ENCODE data around the gene ZNF850.
"Not testable (repeated sequence)": the region's sequence is repeated elsewhere in the genome, so short reads cannot be mapped to it uniquely, and the experiment has no call there.

ZNF850 gene

DNA sequence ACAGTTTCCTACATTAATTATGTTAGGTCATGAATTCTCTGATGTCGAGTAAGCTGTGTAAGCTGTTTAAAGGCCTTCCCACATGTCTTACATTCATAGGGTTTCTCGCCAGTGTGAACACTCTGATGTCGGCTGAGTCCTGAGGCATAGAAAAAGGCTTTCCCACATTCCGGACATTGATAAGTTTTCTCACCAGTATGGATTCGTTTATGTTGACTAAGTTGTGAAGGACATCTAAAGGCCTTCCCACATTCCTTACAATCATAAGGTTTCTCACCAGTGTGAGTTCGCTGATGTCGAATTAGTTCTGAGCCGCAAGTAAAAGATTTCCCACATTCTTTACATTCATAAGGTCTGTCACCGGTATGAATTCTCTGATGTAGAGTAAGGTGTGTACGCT is 24.9 kb downstream of the ZNF850 start:
- Mint-ChIP-seq H3K27ac (no peak overlapping the region), H3K9me3 (peaks cover 26% of the 10 kb centered on the region), H3K36me3 (peaks cover 41% of the 10 kb centered on the region), H3K4me1 (no peaks in the 10 kb centered on the region), H3K4me3 (no peak overlapping the region)
- DNase-seq (ENCODE audit: low spot score in 2 of 2) (no peak), ATAC-seq (no peak)

DNA sequence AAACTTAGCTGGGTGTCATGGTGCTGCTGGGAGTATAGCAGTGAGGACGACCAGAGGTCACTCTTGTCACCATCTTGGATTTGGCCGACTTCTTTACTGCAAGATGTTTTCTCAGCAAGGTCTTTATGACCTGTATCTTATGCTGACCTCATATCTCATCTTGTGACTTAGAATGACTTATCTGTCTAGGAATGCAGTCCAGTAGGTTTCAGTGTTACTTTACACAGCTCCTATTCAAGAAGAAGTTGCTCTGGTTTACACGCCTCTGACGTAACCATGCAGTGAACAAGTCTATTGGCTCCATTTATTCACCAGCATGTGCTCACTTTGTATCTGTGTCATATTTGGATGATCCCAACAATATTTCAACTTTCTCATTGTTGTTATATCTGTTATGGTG is 26.7 kb downstream of the ZNF850 start:
- Mint-ChIP-seq H3K4me3 (no peak overlapping the region), H3K36me3 (peaks cover 26% of the 10 kb centered on the region), H3K9me3 (peaks cover 23% of the 10 kb centered on the region), H3K27ac (no peak overlapping the region), H3K4me1 (no peaks in the 10 kb centered on the region)
- DNase-seq (ENCODE audit: low spot score in 2 of 2) = no peak
- ATAC-seq = no peak

DNA sequence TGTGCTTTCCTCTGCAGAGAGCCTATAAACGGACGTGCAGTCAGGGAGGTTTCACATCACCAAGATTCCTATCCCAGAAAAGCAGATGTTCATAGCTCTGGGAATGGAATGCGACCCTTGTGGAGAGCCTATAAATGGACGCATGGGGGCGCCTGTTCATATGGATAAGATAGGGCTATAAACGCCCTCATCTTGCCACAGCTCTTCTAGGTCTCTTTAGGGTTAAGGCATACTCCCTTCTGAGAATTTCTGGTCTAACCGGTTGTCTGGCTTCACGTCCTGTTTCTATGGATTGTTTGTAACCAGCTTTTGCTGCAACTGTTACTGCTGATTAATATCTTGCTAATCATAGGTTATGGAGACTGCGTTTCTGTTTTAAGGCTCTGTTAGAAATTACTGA is 36.4 kb downstream of the ZNF850 start:
- H3K4me1 Mint-ChIP-seq, H3K36me3 Mint-ChIP-seq: not testable (repeated sequence)

DNA sequence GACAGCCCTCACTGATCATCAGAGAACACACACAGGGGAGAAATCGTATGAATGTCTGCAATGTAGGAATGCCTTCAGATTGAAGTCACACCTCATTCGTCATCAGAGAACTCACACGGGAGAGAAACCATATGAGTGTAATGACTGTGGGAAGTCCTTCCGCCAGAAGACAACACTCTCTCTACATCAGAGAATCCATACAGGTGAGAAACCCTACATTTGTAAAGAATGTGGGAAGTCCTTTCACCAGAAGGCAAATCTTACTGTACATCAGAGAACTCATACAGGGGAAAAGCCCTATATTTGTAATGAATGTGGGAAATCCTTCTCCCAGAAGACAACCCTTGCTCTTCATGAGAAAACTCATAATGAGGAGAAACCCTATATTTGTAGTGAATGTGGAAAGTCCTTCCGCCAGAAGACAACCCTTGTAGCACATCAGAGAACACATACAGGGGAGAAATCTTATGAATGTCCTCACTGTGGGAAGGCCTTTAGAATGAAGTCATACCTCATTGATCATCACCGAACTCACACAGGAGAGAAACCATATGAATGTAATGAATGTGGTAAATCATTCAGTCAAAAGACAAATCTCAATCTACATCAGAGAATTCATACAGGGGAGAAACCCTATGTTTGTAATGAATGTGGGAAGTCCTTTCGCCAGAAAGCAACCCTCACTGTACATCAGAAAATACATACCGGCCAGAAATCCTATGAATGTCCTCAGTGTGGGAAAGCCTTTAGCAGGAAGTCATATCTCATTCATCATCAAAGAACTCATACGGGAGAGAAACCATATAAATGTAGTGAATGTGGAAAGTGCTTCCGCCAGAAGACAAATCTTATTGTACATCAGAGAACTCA is 52.7 kb downstream of the ZNF850 start:
- ATAC-seq (no peak), DNase-seq (ENCODE audit: low spot score in 2 of 2) (no peak)
- Mint-ChIP-seq H3K4me1 (no peaks in the 10 kb centered on the region), H3K36me3 (peaks cover 64% of the 10 kb centered on the region), H3K27ac (no peak overlapping the region), H3K4me3 (no peak overlapping the region), H3K9me3 (peaks cover 38% of the 10 kb centered on the region)

More for the DNA sequence above, 36.4 kb downstream of the ZNF850 start:
- not testable (repeated sequence) for ATAC-seq; H3K4me3 Mint-ChIP-seq; H3K27ac Mint-ChIP-seq; DNase-seq (ENCODE audit: low spot score in 2 of 2)
- H3K9me3 Mint-ChIP-seq = peaks cover 62% of the 10 kb centered on the region

DNA sequence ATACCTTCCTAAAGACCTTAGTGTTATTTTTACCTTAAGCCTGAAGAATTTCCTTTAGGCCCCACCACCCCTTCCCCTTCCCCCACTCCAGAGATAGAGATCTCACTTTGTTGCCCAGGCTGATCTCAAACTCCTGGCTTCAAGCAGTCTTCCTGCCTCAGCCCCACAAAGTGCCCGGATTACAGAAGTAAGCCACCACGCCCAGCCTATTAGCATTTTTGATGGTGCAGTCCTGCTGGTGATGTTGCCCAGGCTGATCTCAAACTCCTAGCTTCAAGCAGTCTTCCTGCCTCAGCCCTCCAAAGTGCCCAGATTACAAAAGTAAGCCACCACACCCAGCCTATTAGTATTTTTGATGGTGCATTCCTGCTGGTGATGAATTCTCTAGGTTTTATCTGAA is 63.2 kb downstream of the ZNF850 start:
- Mint-ChIP-seq H3K27ac (no peak overlapping the region), H3K9me3 (peaks cover 32% of the 10 kb centered on the region), H3K36me3 (peaks cover 53% of the 10 kb centered on the region), H3K4me1 (no peaks in the 10 kb centered on the region), H3K4me3 (no peak overlapping the region)
- ATAC-seq (no peak), DNase-seq (ENCODE audit: low spot score in 2 of 2) (no peak)

DNA sequence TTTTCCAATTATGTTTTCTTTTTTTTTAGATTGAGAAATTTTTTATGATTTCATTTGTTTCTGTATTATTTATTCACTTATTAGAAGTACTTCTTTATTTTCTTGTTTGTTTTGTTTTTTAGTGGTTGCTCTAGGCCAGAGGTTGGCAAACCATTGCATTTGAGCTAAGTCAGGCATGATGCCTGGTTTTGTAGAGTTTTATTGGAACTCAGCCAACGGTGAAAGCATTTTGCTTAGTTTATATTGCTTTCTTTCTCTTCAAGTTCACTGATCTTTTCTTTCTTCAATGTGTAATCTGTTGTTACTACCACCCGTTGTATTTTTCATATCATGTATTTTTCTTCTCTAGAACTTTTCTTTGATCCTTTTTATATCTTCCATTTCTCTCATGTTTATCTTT is 65.5 kb downstream of the ZNF850 start:
- Mint-ChIP-seq H3K27ac (no peak overlapping the region), H3K9me3 (peaks cover 28% of the 10 kb centered on the region), H3K36me3 (peaks cover 47% of the 10 kb centered on the region), H3K4me3 (no peak overlapping the region), H3K4me1 (no peaks in the 10 kb centered on the region)
- DNase-seq (ENCODE audit: low spot score in 2 of 2) (no peak), ATAC-seq (no peak)

- peak overlapping the region; percentile 98 for H3K4me3 Mint-ChIP-seq
- peaks cover 10% of the 10 kb centered on the region for H3K9me3 Mint-ChIP-seq
- DNase-seq (ENCODE audit: low spot score in 2 of 2) = no peak
- H3K4me1 Mint-ChIP-seq = peaks cover 35% of the 10 kb centered on the region
- peak overlapping the region; percentile 99 for H3K27ac Mint-ChIP-seq
- no peak for ATAC-seq
- H3K36me3 Mint-ChIP-seq = peaks cover 70% of the 10 kb centered on the region
These were observed 84.5 kb downstream of the ZNF850 start for GRCh38 chr19:36688058-36688457.

- H3K4me3 Mint-ChIP-seq = peak within 1 kb of the TSS; percentile 98
- H3K4me1 Mint-ChIP-seq = peaks cover 35% of the 10 kb centered on the region
- peak; percentile 96 for ATAC-seq
- peaks cover 13% of the 10 kb centered on the region for H3K9me3 Mint-ChIP-seq
- peak; percentile 96 to 99 for DNase-seq (ENCODE audit: low spot score in 2 of 2)
- H3K27ac Mint-ChIP-seq = peak within 1 kb of the TSS; percentile 99
- H3K36me3 Mint-ChIP-seq = peaks cover 65% of the 10 kb centered on the region
These were observed 85.2 kb downstream of the ZNF850 start, which contains the start of gene ZNF567 for GRCh38 chr19:36687214-36688056. TSS of gene ZNF567 (plus strand) at chr19:36687612. CDS start at chr19:36694868, 7,256 bp downstream.

DNA sequence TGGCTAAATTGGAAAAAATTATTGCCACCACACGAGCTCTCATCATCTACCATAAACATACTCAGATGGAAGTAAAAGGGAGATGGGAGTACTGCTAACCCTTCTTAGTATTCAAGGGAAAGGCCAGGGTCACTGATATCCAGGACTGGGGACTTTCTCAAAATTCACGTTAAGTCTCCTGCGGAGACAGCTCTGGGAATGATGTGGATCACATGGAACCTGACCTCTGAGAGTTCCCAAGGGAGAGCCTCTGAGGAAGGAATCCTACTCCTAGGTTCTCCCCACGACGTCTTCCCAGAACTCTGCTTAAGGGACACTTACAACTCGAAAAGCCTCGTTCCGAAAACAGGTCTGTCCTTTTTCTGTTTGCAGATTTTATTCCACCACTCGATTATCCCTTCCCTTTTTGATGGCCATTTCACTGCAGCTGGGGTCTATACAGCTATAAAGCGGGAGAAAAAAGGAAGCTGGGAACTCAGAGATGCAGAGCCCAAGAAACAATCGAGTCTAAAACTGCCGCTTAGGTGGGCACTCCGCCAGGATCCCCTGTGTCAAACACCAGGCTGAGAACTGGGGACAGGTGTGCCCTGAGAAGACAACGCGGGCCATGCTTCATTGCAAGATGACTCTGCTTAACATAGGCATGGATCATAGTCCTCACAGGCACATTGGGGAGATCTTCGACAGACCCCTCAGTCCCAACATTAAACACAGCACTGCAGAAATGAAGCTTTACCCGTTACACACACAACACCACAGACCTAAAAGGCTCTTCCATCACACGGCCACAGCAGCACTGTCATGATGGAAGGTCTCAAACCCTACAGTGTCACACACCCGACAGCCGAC is 86.0 kb downstream of the ZNF850 start:
- Mint-ChIP-seq H3K9me3 (peaks cover 16% of the 10 kb centered on the region), H3K36me3 (peaks cover 63% of the 10 kb centered on the region), H3K4me3 (peak overlapping the region; percentile 98), H3K27ac (peak overlapping the region; percentile 99), H3K4me1 (peaks cover 35% of the 10 kb centered on the region)
- no peak for DNase-seq (ENCODE audit: low spot score in 2 of 2)
- peak; percentile 62 for ATAC-seq

DNA sequence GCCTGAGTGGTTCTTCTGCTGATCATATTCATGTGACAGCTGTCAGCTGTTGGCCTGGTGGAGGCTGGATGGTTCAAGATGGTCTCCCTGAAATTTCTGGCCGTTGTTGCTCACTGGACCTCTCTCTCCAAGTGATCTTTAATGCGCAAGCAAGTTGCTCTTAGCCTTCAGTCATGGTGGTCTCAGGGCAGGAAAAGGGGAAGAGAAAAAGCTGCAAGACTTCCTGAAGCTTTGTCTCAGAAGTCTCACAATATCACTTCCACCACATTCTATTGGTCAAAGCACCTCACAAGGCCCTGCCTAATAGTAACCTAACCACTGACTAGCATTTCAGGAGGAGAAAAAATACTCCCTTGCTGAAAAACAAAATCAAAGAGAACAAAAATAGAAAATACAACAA is 86.8 kb downstream of the ZNF850 start:
- DNase-seq (ENCODE audit: low spot score in 2 of 2) = no peak
- Mint-ChIP-seq H3K4me3 (peak overlapping the region; percentile 98), H3K27ac (no peak overlapping the region), H3K4me1 (peaks cover 35% of the 10 kb centered on the region), H3K9me3 (peaks cover 16% of the 10 kb centered on the region), H3K36me3 (peaks cover 63% of the 10 kb centered on the region)
- ATAC-seq = no peak

DNA sequence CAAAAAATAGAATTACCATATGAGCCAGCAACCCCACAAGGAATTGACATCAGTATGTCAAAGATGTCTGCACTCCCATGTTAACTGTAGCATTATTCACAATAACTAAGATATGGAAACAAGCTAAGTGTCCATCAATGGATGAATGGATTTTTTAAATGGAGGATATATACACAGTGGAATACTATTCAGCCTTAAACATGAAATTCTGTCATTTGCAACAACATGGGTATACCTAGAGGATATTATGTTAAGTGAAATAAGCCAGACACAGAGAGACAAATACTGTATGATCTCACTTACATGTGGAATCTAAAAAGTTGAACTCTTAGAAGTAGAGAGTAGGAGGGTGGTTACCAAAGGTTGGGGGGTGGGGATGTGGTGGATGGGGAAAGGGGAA is 93.2 kb downstream of the ZNF850 start:
- Mint-ChIP-seq H3K27ac (no peak overlapping the region), H3K36me3 (peaks cover 39% of the 10 kb centered on the region), H3K9me3 (peaks cover 17% of the 10 kb centered on the region), H3K4me3 (no peak overlapping the region), H3K4me1 (no peaks in the 10 kb centered on the region)
- no peak for ATAC-seq
- DNase-seq (ENCODE audit: low spot score in 2 of 2) = no peak

GRCh38 chr19:36674201-36674600 is 98.4 kb downstream of the ZNF850 start:
- peaks cover 12% of the 10 kb centered on the region for H3K36me3 Mint-ChIP-seq
- H3K9me3 Mint-ChIP-seq = peaks cover 9% of the 10 kb centered on the region
- peaks cover 2% of the 10 kb centered on the region for H3K4me1 Mint-ChIP-seq
- H3K4me3 Mint-ChIP-seq = no peak overlapping the region
- no peak for DNase-seq (ENCODE audit: low spot score in 2 of 2)
- ATAC-seq = no peak
- no peak overlapping the region for H3K27ac Mint-ChIP-seq

- DNase-seq (ENCODE audit: low spot score in 2 of 2) = no peak
- Mint-ChIP-seq H3K4me3 (no peak overlapping the region), H3K27ac (no peak overlapping the region), H3K9me3 (peaks cover 4% of the 10 kb centered on the region), H3K36me3 (no peaks in the 10 kb centered on the region), H3K4me1 (peaks cover 16% of the 10 kb centered on the region)
- ATAC-seq = no peak
These were observed 100.2 kb downstream of the ZNF850 start for GRCh38 chr19:36672368-36672767.

DNA sequence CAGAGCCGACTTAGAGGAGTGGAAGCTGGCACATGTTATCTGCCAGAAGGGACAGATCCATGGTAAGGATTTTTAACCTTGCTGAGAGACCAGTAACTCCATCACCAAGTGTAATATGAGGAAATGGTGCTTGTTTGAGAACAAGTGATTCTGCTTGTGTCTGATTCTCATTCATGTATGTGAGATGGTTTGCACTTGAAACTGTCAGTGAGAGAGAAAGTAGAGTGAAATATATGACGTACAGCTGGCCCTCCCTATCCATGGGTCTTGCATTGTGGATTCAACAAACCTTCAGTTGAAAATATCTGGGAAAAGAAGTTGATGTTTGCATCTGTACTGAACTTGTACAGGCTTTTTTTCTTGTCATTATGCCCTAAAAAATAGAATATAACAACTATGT is 104.0 kb downstream of the ZNF850 start:
- H3K27ac Mint-ChIP-seq = no peak overlapping the region

DNA sequence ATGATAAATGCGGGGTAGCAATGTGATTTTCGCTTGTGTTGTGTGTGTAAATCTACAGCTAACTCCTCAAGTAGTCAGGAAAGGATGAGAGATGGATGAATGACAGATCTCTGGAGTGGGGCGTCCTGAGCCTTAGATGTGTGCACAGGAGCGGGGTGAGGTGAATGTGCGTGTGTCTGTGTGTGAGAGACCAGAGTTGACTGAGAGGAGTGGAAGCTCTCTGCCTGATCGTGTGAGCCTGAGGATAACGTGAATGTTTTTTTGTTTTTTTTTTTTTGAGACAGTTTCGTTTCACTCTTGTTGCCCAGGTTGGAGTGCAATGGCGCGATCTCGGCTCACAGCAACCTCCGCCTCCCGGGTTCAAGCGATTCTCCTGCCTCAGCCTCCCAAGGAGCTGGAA is 106.8 kb downstream of the ZNF850 start:
- peaks cover 22% of the 10 kb centered on the region for H3K9me3 Mint-ChIP-seq
- peak overlapping the region; percentile 97 for H3K27ac Mint-ChIP-seq
- DNase-seq (ENCODE audit: low spot score in 2 of 2) (no peak), ATAC-seq (no peak)
- peaks cover 41% of the 10 kb centered on the region for H3K4me1 Mint-ChIP-seq
- peak overlapping the region; percentile 99 for H3K4me3 Mint-ChIP-seq
- peaks cover 46% of the 10 kb centered on the region for H3K36me3 Mint-ChIP-seq

More for the DNA sequence above, 104.0 kb downstream of the ZNF850 start:
- peaks cover 12% of the 10 kb centered on the region for H3K9me3 Mint-ChIP-seq
- no peak for DNase-seq (ENCODE audit: low spot score in 2 of 2)
- H3K4me3 Mint-ChIP-seq = peak overlapping the region; percentile 99
- H3K36me3 Mint-ChIP-seq = peaks cover 29% of the 10 kb centered on the region
- peaks cover 41% of the 10 kb centered on the region for H3K4me1 Mint-ChIP-seq
- ATAC-seq = no peak

Measured in stimulated activated effector memory CD8-positive, alpha-beta T cell treated with anti-CD3 and anti-CD28 coated beads, Interleukin-12 subunit alpha, Interleukin-12 subunit beta, amount 100 ng/mL, for 72 hours (primary cell).